ENCODE measurements around the gene P3H1. TPM values are rescaled to one million over a fixed set of nuclear protein-coding genes. Genes with fewer than 3 reads are reported as not detected.
A peak's percentile ranks its signal among the peaks of the same experiment; 100 is the strongest.

Gene P3H1, protein sequence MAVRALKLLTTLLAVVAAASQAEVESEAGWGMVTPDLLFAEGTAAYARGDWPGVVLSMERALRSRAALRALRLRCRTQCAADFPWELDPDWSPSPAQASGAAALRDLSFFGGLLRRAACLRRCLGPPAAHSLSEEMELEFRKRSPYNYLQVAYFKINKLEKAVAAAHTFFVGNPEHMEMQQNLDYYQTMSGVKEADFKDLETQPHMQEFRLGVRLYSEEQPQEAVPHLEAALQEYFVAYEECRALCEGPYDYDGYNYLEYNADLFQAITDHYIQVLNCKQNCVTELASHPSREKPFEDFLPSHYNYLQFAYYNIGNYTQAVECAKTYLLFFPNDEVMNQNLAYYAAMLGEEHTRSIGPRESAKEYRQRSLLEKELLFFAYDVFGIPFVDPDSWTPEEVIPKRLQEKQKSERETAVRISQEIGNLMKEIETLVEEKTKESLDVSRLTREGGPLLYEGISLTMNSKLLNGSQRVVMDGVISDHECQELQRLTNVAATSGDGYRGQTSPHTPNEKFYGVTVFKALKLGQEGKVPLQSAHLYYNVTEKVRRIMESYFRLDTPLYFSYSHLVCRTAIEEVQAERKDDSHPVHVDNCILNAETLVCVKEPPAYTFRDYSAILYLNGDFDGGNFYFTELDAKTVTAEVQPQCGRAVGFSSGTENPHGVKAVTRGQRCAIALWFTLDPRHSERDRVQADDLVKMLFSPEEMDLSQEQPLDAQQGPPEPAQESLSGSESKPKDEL
- total RNA-seq (2021; ENCODE audit: unreplicated experiment) (32.9 TPM), Bru-seq, nascent RNA (percentile 42 among the genes with signal in this experiment), BruChase-seq, experiment 1, labeled RNA remaining after a 6-hour chase (percentile 52 among the genes with signal in this experiment), BruChase-seq, experiment 2, labeled RNA remaining after a 2-hour chase (percentile 52 among the genes with signal in this experiment)
- 23.8 and 28.6 TPM in 2 replicates for polyA plus RNA-seq (2012)
- long read RNA-seq, transcript P3H1-202 (15 exons, 2,585 nt), result major isoform, 27 of 57 reads
- long read RNA-seq, transcript P3H1-207 (14 exons, 2,726 nt), result minor isoform, 9 of 57 reads
- long read RNA-seq, transcript P3H1-204 (15 exons, 2,705 nt), result minor isoform, 6 of 57 reads
- long read RNA-seq, partial matches to known transcripts, result 7 of 57 reads
- long read RNA-seq, other reads (novel, unspliced or antisense), result 7 of 57 reads

DNA sequence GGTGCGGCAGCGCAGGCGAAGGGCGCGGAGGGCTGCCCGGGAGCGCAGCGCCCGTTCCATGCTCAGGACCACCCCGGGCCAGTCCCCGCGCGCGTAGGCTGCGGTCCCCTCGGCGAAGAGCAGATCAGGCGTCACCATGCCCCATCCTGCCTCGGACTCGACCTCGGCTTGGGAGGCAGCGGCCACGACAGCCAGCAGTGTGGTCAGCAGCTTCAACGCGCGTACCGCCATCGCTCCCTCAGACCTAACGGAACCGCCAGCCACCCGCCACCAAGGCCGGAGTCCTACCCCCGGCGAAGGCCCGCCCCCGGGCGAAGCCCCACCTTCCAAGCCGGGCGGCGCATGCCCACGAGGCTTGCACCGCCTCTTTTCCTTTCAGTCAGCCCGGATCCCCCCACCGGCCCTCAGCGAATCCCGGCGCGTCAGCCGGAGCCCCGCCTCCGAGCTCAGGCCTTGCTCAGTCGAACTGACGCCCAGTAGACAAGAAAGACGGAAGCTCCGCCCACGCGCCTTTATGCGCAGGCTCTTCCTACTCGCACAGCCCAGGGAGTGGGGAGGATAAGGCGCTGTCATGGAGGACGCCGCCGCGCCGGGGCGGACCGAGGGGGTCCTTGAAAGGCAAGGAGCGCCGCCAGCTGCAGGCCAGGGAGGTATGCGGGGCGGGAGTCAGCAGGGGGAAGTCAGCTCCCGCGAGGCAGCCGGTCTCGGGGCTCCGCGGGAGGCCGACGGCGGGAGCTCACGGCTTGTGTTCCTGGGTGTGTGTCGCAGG lies at the start of gene P3H1, which contains the start of gene C1orf50:
Gene P3H1, minus strand, starts transcription at position 288 of the 769 bp plus-strand sequence. Its CDS starts 57 bp downstream, at position 231.
Gene C1orf50, plus strand, starts transcription at position 509 of the 769 bp plus-strand sequence. Its CDS starts 63 bp downstream, at position 572.
- POLR2A ChIA-PET, result interaction anchor here (1.4 to 1.9 kb wide), 2 partner anchors 11 to 85 kb away, joined by 4 to 5 read pairs; partner anchors contain the start of gene YBX1
- DNase-seq (ENCODE audit: low read depth, low spot score) (peak; percentile 96), ATAC-seq (peak; percentile 92)
- peak within 1 kb of the TSS; percentile 76 to 84 for H3K4me3 ChIP-seq (replicated peaks in 1 of 2; ENCODE audit: low read depth in 1 of 2, low read length in 2 of 2)
- H3K9me3 ChIP-seq (ENCODE audit: control insufficient read depth in 1 of 2, insufficient read depth in 1 of 2, low read depth in 1 of 2, low read length in 2 of 2), result no peaks in the 10 kb centered on the region
- no peaks in the 10 kb centered on the region for H3K27me3 ChIP-seq (ENCODE audit: insufficient read depth, low read length)
- H3K9ac ChIP-seq (ENCODE audit: low read length), result peak within 1 kb of the TSS; percentile 81
- H3K27ac ChIP-seq (ENCODE audit: low read depth, low read length), result peak within 1 kb of the TSS; percentile 70
- CTCF ChIA-PET, result interaction anchor here (0.7 to 3.4 kb wide), 11 partner anchors 9 to 593 kb away, joined by 3 to 25 read pairs (median 5); partner anchors contain the start of gene ZNF691
- RAD21 ChIA-PET (ENCODE audit: low non-redundant PET in 1 of 2, low total read pairs in 2 of 2, uncharacterized antibody in 2 of 2, unreplicated experiment in 2 of 2), result interaction anchor here (0.6 to 1.7 kb wide), 4 partner anchors 21 to 307 kb away, joined by 3 to 8 read pairs (median 6); partner anchors contain the start of gene ZNF691 (in 1 of the 2)
- H3K4me2 ChIP-seq (ENCODE audit: low read length), result peak within 1 kb of the TSS; percentile 77
- no peaks in the 10 kb centered on the region for H3K9me2 ChIP-seq (ENCODE audit: insufficient read depth)
- peaks cover 11 to 18% of the 10 kb centered on the region in 2 experiments; a peak in 3 of 4 replicates for H3K4me1 ChIP-seq (ENCODE audit: control insufficient read depth in 1 of 2, insufficient read depth in 2 of 2, low read length in 2 of 2)
- no TSS peak for BruUV-seq (replicated peaks)
- H3K79me2 ChIP-seq (ENCODE audit: insufficient read depth, low read length), result peaks cover 19% of the 10 kb centered on the region
- H4K20me1 ChIP-seq (ENCODE audit: insufficient read depth), result no peaks in the 10 kb centered on the region; the same call in 1 of the 2 replicates
- intact Hi-C loops (cut with micrococcal nuclease), result loop anchor here (10.0 kb wide), 1 partner anchor 1422 kb away; no protein-coding TSS in a partner anchor
- peak within 1 kb of the TSS; percentile 60 for H2AFZ ChIP-seq (ENCODE audit: low read depth, low read length, poor library complexity, severe bottlenecking)
- H3K36me3 ChIP-seq (ENCODE audit: control insufficient read depth in 1 of 2, insufficient read depth in 2 of 2, low read length in 2 of 2), result peaks cover 0 to 2% of the 10 kb centered on the region in 2 experiments; a peak in 2 of 4 replicates
- TF ChIP-seq, protein P1, sequence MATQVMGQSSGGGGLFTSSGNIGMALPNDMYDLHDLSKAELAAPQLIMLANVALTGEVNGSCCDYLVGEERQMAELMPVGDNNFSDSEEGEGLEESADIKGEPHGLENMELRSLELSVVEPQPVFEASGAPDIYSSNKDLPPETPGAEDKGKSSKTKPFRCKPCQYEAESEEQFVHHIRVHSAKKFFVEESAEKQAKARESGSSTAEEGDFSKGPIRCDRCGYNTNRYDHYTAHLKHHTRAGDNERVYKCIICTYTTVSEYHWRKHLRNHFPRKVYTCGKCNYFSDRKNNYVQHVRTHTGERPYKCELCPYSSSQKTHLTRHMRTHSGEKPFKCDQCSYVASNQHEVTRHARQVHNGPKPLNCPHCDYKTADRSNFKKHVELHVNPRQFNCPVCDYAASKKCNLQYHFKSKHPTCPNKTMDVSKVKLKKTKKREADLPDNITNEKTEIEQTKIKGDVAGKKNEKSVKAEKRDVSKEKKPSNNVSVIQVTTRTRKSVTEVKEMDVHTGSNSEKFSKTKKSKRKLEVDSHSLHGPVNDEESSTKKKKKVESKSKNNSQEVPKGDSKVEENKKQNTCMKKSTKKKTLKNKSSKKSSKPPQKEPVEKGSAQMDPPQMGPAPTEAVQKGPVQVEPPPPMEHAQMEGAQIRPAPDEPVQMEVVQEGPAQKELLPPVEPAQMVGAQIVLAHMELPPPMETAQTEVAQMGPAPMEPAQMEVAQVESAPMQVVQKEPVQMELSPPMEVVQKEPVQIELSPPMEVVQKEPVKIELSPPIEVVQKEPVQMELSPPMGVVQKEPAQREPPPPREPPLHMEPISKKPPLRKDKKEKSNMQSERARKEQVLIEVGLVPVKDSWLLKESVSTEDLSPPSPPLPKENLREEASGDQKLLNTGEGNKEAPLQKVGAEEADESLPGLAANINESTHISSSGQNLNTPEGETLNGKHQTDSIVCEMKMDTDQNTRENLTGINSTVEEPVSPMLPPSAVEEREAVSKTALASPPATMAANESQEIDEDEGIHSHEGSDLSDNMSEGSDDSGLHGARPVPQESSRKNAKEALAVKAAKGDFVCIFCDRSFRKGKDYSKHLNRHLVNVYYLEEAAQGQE (IDR thresholded peaks at IDR 0.05; ENCODE audit: low read depth), result no peak
- no peak for TF ChIP-seq JUND (IDR thresholded peaks at IDR 0.05)
- TF ChIP-seq, protein P2, sequence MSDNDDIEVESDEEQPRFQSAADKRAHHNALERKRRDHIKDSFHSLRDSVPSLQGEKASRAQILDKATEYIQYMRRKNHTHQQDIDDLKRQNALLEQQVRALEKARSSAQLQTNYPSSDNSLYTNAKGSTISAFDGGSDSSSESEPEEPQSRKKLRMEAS (IDR thresholded peaks at IDR 0.05), result peak; percentile 27; the same call in 1 of the 2 replicates
- peak; percentile 97 for TF ChIP-seq POLR2AphosphoS5 (IDR thresholded peaks at IDR 0.05; ENCODE audit: low read depth, low read length)
- no peak for TF ChIP-seq CEBPB (IDR thresholded peaks at IDR 0.05; ENCODE audit: low read depth)
- TF ChIP-seq POLR2A (IDR thresholded peaks at IDR 0.05; ENCODE audit: borderline replicate concordance, extremely low read depth, insufficient read depth, insufficient read length), result peak; percentile 86
- TF ChIP-seq, protein P3, sequence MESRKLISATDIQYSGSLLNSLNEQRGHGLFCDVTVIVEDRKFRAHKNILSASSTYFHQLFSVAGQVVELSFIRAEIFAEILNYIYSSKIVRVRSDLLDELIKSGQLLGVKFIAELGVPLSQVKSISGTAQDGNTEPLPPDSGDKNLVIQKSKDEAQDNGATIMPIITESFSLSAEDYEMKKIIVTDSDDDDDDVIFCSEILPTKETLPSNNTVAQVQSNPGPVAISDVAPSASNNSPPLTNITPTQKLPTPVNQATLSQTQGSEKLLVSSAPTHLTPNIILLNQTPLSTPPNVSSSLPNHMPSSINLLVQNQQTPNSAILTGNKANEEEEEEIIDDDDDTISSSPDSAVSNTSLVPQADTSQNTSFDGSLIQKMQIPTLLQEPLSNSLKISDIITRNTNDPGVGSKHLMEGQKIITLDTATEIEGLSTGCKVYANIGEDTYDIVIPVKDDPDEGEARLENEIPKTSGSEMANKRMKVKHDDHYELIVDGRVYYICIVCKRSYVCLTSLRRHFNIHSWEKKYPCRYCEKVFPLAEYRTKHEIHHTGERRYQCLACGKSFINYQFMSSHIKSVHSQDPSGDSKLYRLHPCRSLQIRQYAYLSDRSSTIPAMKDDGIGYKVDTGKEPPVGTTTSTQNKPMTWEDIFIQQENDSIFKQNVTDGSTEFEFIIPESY (IDR thresholded peaks at IDR 0.05; ENCODE audit: extremely low read depth, insufficient replicate concordance, low read length), result no peak
- peak; percentile 64 for TF ChIP-seq ZFX (IDR thresholded peaks at IDR 0.05)
- TF ChIP-seq ZNF274 (IDR thresholded peaks at IDR 0.05; ENCODE audit: low read depth, low read length), result no peak
- TF ChIP-seq CBX3 (IDR thresholded peaks at IDR 0.05; ENCODE audit: low read depth), result no peak
- TF ChIP-seq ELF1 (IDR thresholded peaks at IDR 0.05; ENCODE audit: borderline replicate concordance, low read depth), result no peak; the same call in 1 of the 2 replicates
- TF ChIP-seq EZH2 (IDR thresholded peaks at IDR 0.05), result no peak
- no peak for TF ChIP-seq EZH2phosphoT487 (IDR thresholded peaks at IDR 0.05; ENCODE audit: borderline replicate concordance)
- peak; percentile 77; the same call in 1 of the 2 replicates for TF ChIP-seq SIN3A (IDR thresholded peaks at IDR 0.05; ENCODE audit: low read depth)
- no peak for TF ChIP-seq SRF (IDR thresholded peaks at IDR 0.05; ENCODE audit: low read depth)

Measured in HCT116 (cell line).